Measurements from ENCODE around the gene ZNF8. TPM values are rescaled to one million over a fixed set of nuclear protein-coding genes. Genes with fewer than 3 reads are reported as not detected.

ZNF8 gene
- total RNA-seq, 6 experiments from 2014 or later: 1.0 to 2.3 (median 1.6) TPM

DNA sequence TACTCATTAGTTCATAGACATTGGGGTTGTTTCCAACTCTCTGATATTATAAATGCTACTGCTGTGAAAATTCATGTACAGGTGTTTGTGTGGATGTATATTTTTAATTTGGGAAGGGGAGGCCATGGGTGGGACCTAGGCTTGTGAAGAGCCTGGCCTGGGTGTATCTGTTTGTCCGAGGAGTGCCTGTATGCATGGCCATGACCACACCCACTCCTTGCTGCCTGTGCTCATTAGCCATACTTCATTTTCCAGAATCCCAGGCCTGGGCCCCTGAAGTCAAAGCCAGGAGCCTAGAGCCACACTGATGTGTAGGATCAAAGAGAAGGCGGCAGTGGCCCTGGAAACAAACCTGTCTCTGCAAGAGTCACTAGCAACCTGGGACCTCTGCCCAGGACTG is 36.8 kb downstream of the ZNF8 start:
- Histone ChIP-seq H3K27ac (no peak overlapping the region), H3K27me3 (no peaks in the 10 kb centered on the region), H3K36me3 (peaks cover 0 to 38% (median 11%) of the 10 kb centered on the region in 4 donors), H3K9me3 (no peaks in the 10 kb centered on the region), H3K4me1 (no peaks in the 10 kb centered on the region), H3K4me3 (no peak overlapping the region)
- 100% methylated on average over 1 of the region's 2 CpGs for WGBS (ENCODE audit: insufficient coverage, low coverage, low lambda C conversion rate, missing lambda C conversion rate)
- intact Hi-C loops (cut with DNase I): no loop called here
- DNase-seq (no peak), ATAC-seq (no peak)
- TF ChIP-seq, protein P1, sequence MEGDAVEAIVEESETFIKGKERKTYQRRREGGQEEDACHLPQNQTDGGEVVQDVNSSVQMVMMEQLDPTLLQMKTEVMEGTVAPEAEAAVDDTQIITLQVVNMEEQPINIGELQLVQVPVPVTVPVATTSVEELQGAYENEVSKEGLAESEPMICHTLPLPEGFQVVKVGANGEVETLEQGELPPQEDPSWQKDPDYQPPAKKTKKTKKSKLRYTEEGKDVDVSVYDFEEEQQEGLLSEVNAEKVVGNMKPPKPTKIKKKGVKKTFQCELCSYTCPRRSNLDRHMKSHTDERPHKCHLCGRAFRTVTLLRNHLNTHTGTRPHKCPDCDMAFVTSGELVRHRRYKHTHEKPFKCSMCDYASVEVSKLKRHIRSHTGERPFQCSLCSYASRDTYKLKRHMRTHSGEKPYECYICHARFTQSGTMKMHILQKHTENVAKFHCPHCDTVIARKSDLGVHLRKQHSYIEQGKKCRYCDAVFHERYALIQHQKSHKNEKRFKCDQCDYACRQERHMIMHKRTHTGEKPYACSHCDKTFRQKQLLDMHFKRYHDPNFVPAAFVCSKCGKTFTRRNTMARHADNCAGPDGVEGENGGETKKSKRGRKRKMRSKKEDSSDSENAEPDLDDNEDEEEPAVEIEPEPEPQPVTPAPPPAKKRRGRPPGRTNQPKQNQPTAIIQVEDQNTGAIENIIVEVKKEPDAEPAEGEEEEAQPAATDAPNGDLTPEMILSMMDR (IDR thresholded peaks at IDR 0.05): no peak
- no peak for TF ChIP-seq POLR2A (IDR thresholded peaks at IDR 0.05)

- Histone ChIP-seq H3K9me3 (no peaks in the 10 kb centered on the region), H3K27ac (no peak overlapping the region), H3K4me1 (no peaks in the 10 kb centered on the region), H3K4me3 (no peak overlapping the region), H3K27me3 (no peaks in the 10 kb centered on the region), H3K36me3 (peaks cover 0 to 24% (median 3%) of the 10 kb centered on the region in 4 donors)
- DNase-seq (no peak), ATAC-seq (peak; percentile 27 to 50 (median 38))
- TF ChIP-seq, protein P1 (IDR thresholded peaks at IDR 0.05): no peak
- intact Hi-C loops (cut with DNase I): no loop called here
- WGBS (ENCODE audit: insufficient coverage, low coverage, low lambda C conversion rate, missing lambda C conversion rate): 69% methylated on average over 7 of the region's 7 CpGs
Observed at GRCh38 chr19:58317476-58318072, 38.8 kb downstream of the ZNF8 start.

- H3K36me3 ChIP-seq: peaks cover 0 to 17% (median 3%) of the 10 kb centered on the region in 4 donors
- H3K4me1 ChIP-seq: no peaks in the 10 kb centered on the region
- 80% methylated on average over 2 of the region's 4 CpGs for WGBS (ENCODE audit: insufficient coverage, low coverage, low lambda C conversion rate, missing lambda C conversion rate)
- no peak for ATAC-seq
- no peak overlapping the region for H3K4me3 ChIP-seq
- H3K27me3 ChIP-seq: no peaks in the 10 kb centered on the region
- no peak overlapping the region for H3K27ac ChIP-seq
- no peak for TF ChIP-seq POLR2A (IDR thresholded peaks at IDR 0.05)
- TF ChIP-seq, protein P1 (IDR thresholded peaks at IDR 0.05): no peak
- H3K9me3 ChIP-seq: no peaks in the 10 kb centered on the region
- no peak for DNase-seq
- intact Hi-C loops (cut with DNase I): no loop called here
Observed at GRCh38 chr19:58318297-58318696, 39.5 kb downstream of the ZNF8 start.

- no peaks in the 10 kb centered on the region for H3K9me3 ChIP-seq
- TF ChIP-seq, protein P1 (IDR thresholded peaks at IDR 0.05): no peak
- no peak for TF ChIP-seq POLR2A (IDR thresholded peaks at IDR 0.05)
- intact Hi-C loops (cut with DNase I): no loop called here
- peaks cover 0 to 10% (median 2%) of the 10 kb centered on the region in 4 donors for H3K36me3 ChIP-seq
- no peaks in the 10 kb centered on the region for H3K4me1 ChIP-seq
- ATAC-seq (no peak), DNase-seq (no peak)
- WGBS (ENCODE audit: insufficient coverage, low coverage, low lambda C conversion rate, missing lambda C conversion rate): 60% methylated on average over 1 of the region's 10 CpGs
- no peak overlapping the region for H3K4me3 ChIP-seq
- no peak overlapping the region for H3K27ac ChIP-seq
- H3K27me3 ChIP-seq: no peaks in the 10 kb centered on the region
Observed at GRCh38 chr19:58319241-58319640, 40.5 kb downstream of the ZNF8 start.

Data from right lobe of liver (tissue), 6 donors.